Sigmoid colon (tissue), 7 donors: ENCODE measurements around the gene MOV10. TPM values are rescaled to one million over a fixed set of nuclear protein-coding genes. Genes with fewer than 3 reads are reported as not detected.

Experiments used
- DNase-seq: peaks from one replicate; pipeline ENCODE4 v3.0.0-alpha.2; 2019
- H3K27ac ChIP-seq, 4 donors: fragments of 200-600 bp; sonication (generic); one replicate each; pipeline ENCODE4 v1.5.1; 2016 to 2019; ENCODE audit warnings: mild to moderate bottlenecking in 1 of 4
- H3K27me3 ChIP-seq, 3 donors: fragments of 200-600 bp; sonication (generic); one replicate each; pipeline ENCODE4 v1.5.1; 2019; ENCODE audit warnings: mild to moderate bottlenecking in 1 of 3
- H3K36me3 ChIP-seq, 4 donors: fragments of 200-600 bp; sonication (generic); one replicate each; pipeline ENCODE4 v1.5.1; 2016 to 2019
- H3K4me1 ChIP-seq, 4 donors: fragments of 200-600 bp; sonication (generic); one replicate each; pipeline ENCODE4 v1.5.1; 2017 to 2019
- H3K4me3 ChIP-seq, 4 donors: fragments of 200-600 bp; sonication (generic); one replicate each; pipeline ENCODE4 v1.5.1; 2017 to 2019; ENCODE audit warnings: mild to moderate bottlenecking in 2 of 4, moderate library complexity in 1 of 4
- H3K9me3 ChIP-seq, 4 donors: fragments of 200-600 bp in 3 of 4; sonication (generic) in 3 of 4; one replicate each; pipeline versions ENCODE4 v1.5.1 to v1.6.1; 2013 to 2019
- CTCF ChIP-seq, 4 experiments: fragments of 450-650 bp in 3 of 4; fragments of 200-600 bp in 1 of 4; IDR thresholded peaks; one replicate each; pipeline ENCODE4 v1.5.1; 2016 to 2019; ENCODE audit warnings: antibody characterized with exemption in 4 of 4, mild to moderate bottlenecking in 3 of 4, moderate library complexity in 2 of 4
- EP300 ChIP-seq, 4 donors: sonication (generic); formaldehyde crosslinking; IDR thresholded peaks; one replicate each; pipeline ENCODE4 v1.6.1; 2017; ENCODE audit warnings: antibody characterized with exemption in 4 of 4
- POLR2A ChIP-seq, 2 donors: fragments of 450-650 bp; IDR thresholded peaks; one replicate each; pipeline ENCODE4 v1.6.1; 2016; ENCODE audit warnings: antibody characterized with exemption in 2 of 2, mild to moderate bottlenecking in 2 of 2, moderate library complexity in 2 of 2
- POLR2AphosphoS5 ChIP-seq, 4 donors: sonication (generic); formaldehyde crosslinking; IDR thresholded peaks; one replicate each; pipeline ENCODE4 v1.6.1; 2017; ENCODE audit warnings: antibody characterized with exemption in 4 of 4
- WGBS, 2 donors: extraction: QIAGEN DNeasy Blood & Tissue Kit; methylation state at CpG; one replicate each; pipeline ENCODE4 v1.1.7; 2013; 5-methylcytosine and 5-hydroxymethylcytosine counted together
- intact Hi-C: fragments of 100-400 bp; cut with DNase I; formaldehyde crosslinking; loops from one replicate; pipeline ENCODE4 v1.15.1; 2023
- polyA plus RNA-seq, 3 donors: library from polyadenylated mRNA; stranded (reverse); fragments of 200-250 nt; gene quantifications; one replicate each; pipeline ENCODE4 v1.2.3, GENCODE V29; 2013
- total RNA-seq, 4 donors: library from RNA; depleted of rRNA; stranded (reverse); fragments of >200 nt; gene quantifications; one replicate each; pipeline ENCODE4 v1.1.0, GENCODE V29; 2016
- donor health status: healthy with polysubstance abuse.
- donor health status: Bipolar disorder and iron deficiency.
- donor health status: healthy.

MOV10 gene
- total and polyA plus RNA-seq, 7 donors, result 16.5 to 60.1 (median 28.8) TPM

- no peak for DNase-seq
- Histone ChIP-seq H3K4me3 (no peak overlapping the region), H3K4me1 (peaks cover 0 to 62% (median 21%) of the 10 kb centered on the region in 4 donors), H3K36me3 (no peaks in the 10 kb centered on the region), H3K27me3 (no peaks in the 10 kb centered on the region), H3K9me3 (no peaks in the 10 kb centered on the region), H3K27ac (no peak overlapping the region)
- intact Hi-C loops, result no loop called here
- 87 to 88% methylated on average over 2 of the region's 2 CpGs for WGBS, 2 donors
- TF ChIP-seq EP300 (IDR thresholded peaks at IDR 0.05), result no peak
- no peak for TF ChIP-seq POLR2AphosphoS5 (IDR thresholded peaks at IDR 0.05)
- TF ChIP-seq POLR2A (IDR thresholded peaks at IDR 0.05), result no peak
- TF ChIP-seq CTCF (IDR thresholded peaks at IDR 0.05), result no peak
Observed at GRCh38 chr1:112628516-112628915, 45.9 kb upstream of the MOV10 start.

- Histone ChIP-seq H3K4me3 (no peak overlapping the region), H3K4me1 (peaks cover 0 to 63% (median 21%) of the 10 kb centered on the region in 4 donors), H3K9me3 (no peaks in the 10 kb centered on the region), H3K36me3 (no peaks in the 10 kb centered on the region), H3K27ac (no peak overlapping the region), H3K27me3 (no peaks in the 10 kb centered on the region)
- intact Hi-C loops, result no loop called here
- DNase-seq, result no peak
- TF ChIP-seq CTCF (IDR thresholded peaks at IDR 0.05) (no peak), POLR2A (IDR thresholded peaks at IDR 0.05) (no peak), POLR2AphosphoS5 (IDR thresholded peaks at IDR 0.05) (no peak), EP300 (IDR thresholded peaks at IDR 0.05) (no peak)
Observed at GRCh38 chr1:112629256-112629655, 45.2 kb upstream of the MOV10 start.

GRCh38 chr1:112633628-112634027, 40.8 kb upstream of the MOV10 start:
- no peaks in the 10 kb centered on the region for H3K36me3 ChIP-seq
- H3K4me3 ChIP-seq, result no peak overlapping the region
- H3K4me1 ChIP-seq, result peaks cover 0 to 75% (median 38%) of the 10 kb centered on the region in 4 donors
- TF ChIP-seq EP300 (IDR thresholded peaks at IDR 0.05) (no peak), CTCF (IDR thresholded peaks at IDR 0.05) (no peak), POLR2AphosphoS5 (IDR thresholded peaks at IDR 0.05) (no peak), POLR2A (IDR thresholded peaks at IDR 0.05) (no peak)
- no peak overlapping the region for H3K27ac ChIP-seq
- no peaks in the 10 kb centered on the region for H3K27me3 ChIP-seq
- WGBS, 2 donors, result 91 to 93% methylated on average over 2 of the region's 2 CpGs
- intact Hi-C loops, result no loop called here
- no peak for DNase-seq
- no peaks in the 10 kb centered on the region for H3K9me3 ChIP-seq

GRCh38 chr1:112634367-112634766, 40.1 kb upstream of the MOV10 start:
- Histone ChIP-seq H3K36me3 (no peaks in the 10 kb centered on the region), H3K9me3 (no peaks in the 10 kb centered on the region), H3K4me3 (no peak overlapping the region), H3K27ac (no peak overlapping the region), H3K4me1 (peaks cover 0 to 72% (median 35%) of the 10 kb centered on the region in 4 donors), H3K27me3 (no peaks in the 10 kb centered on the region)
- intact Hi-C loops, result no loop called here
- DNase-seq, result no peak
- no peak for TF ChIP-seq CTCF (IDR thresholded peaks at IDR 0.05)
- TF ChIP-seq POLR2A (IDR thresholded peaks at IDR 0.05), result no peak
- no peak for TF ChIP-seq EP300 (IDR thresholded peaks at IDR 0.05)
- no peak for TF ChIP-seq POLR2AphosphoS5 (IDR thresholded peaks at IDR 0.05)

- 78 to 79% methylated on average over 2 of the region's 2 CpGs for WGBS, 2 donors
- Histone ChIP-seq H3K36me3 (no peaks in the 10 kb centered on the region), H3K4me1 (peaks cover 0 to 55% (median 32%) of the 10 kb centered on the region in 4 donors), H3K4me3 (no peak overlapping the region), H3K27ac (peak overlapping the region in 1 of 4 donors; percentile 5), H3K27me3 (no peaks in the 10 kb centered on the region), H3K9me3 (no peaks in the 10 kb centered on the region)
- no peak for DNase-seq
- TF ChIP-seq POLR2AphosphoS5 (IDR thresholded peaks at IDR 0.05) (no peak), EP300 (IDR thresholded peaks at IDR 0.05) (no peak), CTCF (IDR thresholded peaks at IDR 0.05) (no peak), POLR2A (IDR thresholded peaks at IDR 0.05) (no peak)
- intact Hi-C loops, result no loop called here
Observed at GRCh38 chr1:112636056-112636455, 38.4 kb upstream of the MOV10 start.
